HG03039 (cell line): ENCODE results near the gene GAST.

Experiments used
- ATAC-seq: cut with Tn5 transposase; IDR thresholded peaks from one replicate; pipeline ENCODE4 v1.9.1; 2021; ENCODE audit warnings: mild to moderate bottlenecking, moderate library complexity; ENCODE audit not compliant: unreplicated experiment

Gene GAST

DNA sequence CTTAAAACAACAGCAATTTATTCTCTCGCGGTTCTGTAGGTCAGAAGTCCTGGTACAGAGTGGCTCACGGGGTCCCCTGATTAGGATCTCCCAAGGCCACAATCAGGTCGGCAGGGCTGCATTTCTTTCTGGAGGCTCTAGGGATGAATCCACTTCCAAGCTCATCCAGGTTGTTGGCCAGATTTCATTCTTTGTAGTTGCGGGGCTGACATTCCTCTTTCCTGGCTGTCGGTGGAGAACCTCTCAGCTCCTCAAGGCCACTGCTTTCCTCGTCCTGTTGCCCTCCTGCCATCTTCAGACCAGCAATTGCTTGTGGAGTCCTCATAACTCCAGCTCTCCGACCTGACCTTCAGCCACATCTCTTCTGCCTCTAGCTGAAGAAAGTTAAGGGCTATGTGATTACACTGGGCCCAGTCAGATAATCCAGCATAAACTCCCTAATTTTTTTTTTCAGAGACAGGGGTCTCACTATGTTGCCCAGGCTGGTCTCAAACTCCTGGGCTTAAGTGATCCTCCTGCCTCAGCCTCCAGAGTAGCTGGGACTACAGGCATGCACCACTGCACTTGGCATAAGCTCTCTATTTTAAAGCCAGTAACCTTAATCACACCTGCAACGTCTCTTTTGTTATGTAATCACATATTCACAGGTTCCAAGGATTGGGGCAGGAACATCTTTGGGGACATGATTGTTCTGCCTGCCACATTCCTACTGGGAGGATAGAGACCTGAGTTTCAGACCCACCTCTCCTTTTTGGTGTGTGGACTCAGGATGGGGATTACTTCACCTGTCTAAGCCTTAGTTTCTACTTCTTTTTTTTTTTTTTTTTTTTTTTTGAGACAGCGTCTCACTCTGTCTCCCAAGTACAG, 4.1 kb upstream of the GAST start:
- no peak for ATAC-seq

DNA sequence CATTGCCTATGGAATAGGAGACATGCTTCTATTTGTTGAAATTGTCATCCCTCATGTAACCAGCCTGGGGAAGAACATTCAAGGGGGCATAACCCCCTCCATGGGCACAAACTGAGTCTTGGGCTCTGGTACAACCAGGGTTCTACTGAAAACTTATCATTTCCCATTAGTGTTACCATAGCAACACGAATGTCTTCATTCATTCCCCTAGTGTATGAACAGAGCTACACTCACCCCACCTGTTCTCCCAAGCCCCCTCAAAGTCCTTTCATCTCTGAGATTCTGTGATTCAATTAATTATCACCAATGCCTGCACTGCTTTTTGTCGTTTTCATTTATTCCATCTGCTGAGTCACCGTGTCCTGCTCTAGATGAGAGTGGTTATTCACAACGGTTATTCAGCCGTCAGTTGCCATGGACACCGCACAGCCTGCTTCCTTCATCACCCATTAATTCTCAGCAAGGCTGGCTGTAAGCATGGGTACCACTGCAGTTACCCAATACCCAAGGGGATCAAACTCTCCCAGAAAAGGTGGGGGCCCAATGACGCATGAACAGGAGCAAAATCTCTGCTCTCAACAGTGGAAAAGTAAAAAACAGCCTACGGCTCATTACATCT, 1.6 kb upstream of the GAST start:
- no peak for ATAC-seq

DNA sequence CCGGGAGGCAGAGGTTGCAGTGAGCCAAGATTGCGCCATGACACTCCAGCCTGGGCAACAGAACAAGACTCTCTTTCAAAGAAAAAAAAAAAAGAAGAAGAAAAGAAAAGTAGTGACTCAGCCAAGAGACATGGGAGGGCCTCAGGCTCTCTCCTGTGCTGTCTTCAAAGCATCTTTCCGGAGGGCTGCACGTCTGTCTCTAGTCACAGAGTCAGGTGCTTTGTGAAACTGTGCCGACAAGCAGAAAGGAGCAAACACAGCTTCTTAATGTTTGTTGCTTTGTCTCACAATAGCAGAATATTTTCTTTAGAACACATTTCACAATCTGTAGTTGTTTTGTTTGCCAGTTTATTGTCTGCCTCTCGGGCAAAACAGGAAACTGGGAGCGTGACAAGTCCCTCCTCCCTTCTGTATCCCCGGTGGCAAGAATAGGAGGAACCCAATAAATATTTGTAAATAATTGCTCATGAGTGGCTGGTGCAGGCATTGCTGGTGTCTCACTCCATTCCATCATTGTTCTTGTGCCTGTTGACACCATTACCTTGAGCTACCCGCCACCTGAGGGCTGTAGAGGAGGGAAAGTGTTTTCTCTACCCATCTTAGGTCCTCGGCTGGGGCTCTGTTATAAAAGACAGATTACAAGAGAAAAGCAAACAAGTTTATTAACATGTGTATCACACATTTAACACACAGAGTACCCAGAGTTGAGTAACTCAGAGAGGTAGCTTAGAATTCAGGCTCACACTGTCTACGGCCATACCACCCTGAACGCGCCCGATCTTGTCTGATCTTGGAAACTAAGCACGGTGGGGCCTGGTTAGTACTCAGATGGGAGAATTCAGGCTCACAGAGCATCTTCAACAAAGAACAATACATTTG, 5.5 kb downstream of the GAST start:
- no peak for ATAC-seq

DNA sequence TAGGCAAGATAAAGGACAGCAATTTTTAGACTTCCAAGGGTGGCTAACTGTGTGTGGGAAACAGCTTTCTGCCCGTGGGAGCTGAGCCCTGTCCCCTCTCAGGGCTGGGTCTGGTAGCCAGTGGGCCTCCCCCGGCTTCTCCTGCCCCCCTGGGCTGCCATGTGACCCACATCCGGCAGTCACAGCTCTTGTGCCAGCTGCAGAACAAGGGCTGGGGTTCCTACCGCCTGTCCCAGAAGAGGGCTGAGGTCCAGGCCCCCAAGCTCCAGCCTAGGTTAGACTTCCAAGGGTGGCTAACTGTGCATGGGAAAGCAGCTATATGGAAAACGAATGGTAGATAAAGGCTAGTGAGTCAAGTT, 6.1 kb downstream of the GAST start:
- ATAC-seq: no peak

DNA sequence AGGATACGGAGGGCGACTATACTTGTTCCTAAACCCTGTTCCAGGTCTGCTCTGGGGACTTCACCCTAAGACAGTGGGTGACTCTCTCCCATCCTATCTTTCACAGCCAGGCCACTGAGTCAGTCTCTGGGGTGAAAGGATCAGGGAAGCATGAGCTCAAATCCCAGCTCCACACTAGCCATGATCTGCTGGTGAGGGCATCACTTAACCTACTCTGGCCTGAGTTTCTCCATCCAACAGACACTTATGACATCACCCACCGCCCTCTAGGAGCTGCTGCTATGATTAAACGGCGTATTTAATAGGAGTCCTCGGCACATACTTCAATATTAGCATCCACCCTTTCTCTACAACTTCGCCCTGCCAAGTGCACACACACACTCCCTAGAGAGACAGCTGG, 10.1 kb downstream of the GAST start:
- no peak for ATAC-seq

DNA sequence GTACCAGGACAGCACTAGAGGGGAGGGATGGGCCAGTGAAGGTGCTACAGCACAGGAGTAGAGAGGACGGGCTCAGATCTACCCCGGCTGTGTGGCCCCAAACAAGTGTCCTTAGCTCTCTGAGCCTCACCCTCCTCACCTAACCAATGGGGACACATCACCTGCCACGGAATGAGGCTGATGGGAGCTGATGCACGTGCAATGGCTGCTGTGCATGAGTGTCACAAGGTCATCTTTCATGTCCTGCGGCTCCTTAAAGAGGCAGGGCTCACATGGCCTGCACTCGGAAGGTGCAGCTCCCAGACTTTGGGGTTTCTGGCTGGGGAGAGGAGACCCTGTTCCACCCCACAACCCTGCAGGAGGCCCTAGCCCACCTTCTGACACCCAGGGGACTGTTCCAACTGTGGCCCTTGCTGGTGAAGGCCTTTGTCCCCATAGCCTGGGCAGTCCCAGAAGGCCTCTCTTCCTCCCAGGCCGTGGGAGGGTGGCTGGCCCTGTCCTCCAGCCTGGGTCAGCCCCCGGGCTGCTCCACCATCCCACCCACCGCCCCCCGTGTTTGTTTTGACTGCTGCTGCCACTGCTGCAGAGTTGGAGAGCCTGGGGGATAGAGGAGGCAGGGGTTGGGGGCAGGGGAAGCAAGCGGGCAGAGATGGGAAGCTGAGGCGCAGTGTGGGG, 11.8 kb downstream of the GAST start:
- no peak for ATAC-seq

DNA sequence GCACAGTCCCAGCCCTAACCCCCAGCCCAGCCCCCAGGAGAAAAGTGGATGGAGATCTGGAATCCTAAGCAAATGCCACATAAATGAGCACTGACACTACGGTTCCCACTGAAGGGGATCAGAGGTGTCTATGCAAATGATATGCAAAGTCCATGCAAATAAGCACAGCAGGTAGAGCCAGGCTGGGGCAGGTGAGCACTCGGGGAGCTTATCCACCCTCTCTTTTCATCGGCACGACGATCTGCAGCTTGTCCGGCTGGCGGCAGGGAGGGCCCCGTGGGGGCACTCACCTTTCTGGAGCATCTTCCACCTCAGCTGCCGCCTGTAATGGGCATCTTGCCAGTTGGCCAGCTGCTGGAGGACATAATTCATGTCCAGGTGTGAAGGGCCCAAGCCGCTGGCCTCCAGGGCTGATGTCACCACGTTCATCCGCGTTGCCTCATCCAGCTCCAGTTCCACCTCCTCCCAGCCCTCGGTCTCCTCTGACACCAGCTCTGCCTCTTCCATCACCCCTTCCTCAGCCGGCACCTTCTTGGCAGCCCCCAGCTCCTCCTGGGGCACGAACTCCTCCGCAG, 12.4 kb downstream of the GAST start:
- no peak for ATAC-seq

DNA sequence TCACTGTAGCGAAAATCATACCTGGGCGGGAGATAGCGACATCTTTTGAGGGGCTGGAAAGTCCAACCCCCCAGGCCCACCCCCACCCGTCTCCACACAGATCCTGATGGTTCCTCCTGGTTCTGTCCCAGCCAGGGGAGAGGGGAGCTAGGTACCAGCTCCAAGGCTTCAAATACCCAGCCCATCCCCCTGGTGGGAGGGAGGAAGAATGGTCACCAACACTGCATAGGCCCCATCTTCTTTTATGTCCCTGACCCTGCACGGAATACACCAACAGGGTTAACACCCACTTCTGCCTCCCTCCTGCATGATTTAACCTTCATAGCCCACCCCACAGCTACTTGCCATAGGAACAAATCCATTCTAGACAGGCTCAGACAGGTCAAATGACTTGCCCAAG, 13.0 kb downstream of the GAST start:
- ATAC-seq: no peak

DNA sequence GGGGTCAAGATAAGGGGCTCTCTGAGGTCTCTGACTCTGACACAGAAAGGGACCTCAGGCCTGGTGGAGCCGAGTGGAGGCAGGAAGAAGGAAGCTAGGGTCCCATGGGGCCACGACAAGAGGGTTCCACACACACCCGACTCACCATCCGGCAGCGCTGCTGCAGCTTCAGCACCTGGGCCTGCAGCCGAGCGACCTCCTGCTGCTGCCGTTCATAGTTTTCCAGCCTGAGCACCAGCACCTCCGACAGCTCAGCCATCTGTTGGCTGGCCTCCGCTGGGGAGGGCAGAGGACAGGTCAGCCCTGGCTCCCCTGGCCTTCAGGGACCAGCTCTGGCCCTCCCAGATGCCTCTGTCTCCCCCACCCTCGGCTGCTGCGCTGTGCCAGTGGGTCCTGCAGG, 15.9 kb downstream of the GAST start:
- no peak for ATAC-seq

DNA sequence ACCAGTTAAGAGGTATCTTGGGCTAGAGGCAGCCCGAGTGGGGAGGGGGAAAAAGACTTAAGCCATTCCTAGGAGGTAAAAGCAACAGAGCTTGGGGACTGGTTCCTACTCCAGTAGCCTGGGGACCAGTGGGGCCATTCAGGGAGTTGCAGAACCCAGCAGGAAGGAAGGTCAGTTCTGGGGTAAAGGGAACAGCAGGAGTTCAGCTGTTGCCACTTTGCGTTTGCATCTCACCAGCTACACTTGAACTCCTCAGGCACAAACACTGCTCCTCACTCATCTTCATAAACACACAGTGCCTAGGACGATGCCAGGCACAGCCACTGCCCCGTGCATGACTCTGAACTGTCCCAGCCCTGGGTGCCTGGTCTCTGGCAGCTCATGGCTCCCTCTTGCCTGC, 18.3 kb downstream of the GAST start:
- no peak for ATAC-seq

DNA sequence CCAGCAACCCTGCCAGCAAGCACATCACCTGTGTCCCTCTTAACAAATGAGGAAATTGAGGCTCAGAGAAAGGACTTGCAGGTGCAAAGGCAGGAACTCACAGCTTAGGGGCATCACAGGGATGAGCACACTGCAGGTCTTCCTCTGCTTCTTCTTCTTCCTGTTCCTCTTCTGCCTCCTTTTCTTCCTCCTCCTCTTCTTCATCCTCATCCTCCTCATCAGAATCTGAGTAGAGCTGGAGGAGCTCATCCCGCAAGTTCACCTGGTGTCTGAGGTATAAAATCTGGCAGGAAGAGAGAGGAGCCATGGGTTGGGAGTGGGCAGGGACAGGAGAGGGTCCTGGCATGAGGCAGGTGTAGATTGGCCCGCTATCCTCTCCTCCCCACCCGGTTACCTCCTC, 19.7 kb downstream of the GAST start:
- ATAC-seq: no peak

DNA sequence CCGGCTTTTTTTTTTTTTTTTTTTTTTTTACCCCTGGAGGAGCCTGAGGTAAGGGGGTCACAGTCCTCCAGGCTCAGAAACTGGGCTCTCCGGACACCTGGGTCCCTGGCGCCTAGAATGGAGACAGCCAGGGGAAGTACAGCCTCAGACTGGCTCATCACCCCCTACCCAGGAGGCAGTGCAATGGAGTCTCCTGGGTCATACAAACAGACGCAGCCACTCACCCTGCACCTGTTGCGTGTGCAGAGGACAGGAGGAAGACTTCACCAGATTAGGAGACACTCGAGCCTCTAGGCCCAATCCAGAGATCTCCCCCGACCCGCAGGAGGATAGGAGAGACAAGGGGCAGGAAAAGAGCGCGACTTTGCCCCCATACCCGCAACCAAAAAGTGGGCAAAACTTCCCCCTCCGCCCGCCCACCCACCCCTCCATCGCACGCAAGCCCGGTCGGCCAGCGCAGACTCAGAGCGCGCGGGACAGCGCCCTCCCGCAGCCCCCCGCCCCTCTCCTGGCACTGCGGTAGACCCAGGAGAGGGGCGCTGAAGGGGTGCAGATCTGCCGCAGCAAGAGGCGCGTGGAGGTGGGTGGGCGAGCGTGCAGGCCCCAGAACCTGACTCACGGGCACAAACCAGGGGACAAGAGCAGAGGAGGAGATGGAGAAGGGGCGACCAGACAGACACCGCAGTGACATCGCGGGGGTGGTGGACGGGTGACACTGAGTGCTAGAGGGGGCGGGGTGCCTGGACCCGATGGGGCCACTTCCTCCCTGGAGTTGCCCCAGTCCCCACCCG, 21.4 kb downstream of the GAST start:
- no peak for ATAC-seq

DNA sequence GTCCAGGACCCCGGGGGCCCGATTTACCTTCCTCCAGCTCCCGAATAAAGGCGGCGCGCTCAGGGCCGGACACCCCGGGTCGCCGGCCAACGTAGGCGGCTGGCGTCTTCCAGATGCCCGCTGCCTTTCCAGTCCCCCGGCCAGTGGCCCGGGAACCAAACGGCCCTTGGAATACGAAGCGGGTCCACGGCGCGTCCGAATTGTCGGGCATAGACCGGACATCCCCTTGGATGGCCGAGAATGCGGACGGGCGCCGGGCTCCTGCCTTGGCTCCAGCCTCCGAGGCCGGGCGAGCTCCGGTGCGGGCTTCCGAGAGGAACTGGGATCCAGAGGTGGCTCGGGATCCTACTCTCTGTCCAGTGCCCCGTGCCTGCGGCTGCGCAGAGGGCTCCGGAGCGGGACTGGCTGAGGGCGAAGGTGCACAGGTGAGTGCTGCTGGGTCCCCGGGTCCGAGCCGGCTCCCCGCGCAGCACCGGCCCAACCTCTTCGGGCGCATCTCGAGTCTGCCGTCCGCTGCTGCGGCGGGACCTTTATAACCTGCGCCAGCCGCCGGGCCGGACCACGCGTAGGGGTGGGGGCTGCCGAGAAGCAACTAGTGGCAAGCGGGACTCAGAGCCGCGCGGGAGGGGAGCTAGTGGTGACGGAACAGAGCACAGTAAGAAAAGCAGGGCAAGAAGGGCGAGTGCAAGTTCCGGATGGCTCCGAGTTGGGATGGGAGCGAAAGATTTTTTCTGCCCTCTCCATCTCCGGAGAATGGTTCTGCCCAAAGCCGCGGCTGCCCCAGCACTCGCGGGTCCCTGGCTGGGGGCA, 22.2 kb downstream of the GAST start, which contains the start of gene HAP1:
Gene HAP1, minus strand, starts transcription at position 505 of the 810 bp plus-strand sequence. Its CDS starts 9 bp downstream, at position 496.
- no peak for ATAC-seq

DNA sequence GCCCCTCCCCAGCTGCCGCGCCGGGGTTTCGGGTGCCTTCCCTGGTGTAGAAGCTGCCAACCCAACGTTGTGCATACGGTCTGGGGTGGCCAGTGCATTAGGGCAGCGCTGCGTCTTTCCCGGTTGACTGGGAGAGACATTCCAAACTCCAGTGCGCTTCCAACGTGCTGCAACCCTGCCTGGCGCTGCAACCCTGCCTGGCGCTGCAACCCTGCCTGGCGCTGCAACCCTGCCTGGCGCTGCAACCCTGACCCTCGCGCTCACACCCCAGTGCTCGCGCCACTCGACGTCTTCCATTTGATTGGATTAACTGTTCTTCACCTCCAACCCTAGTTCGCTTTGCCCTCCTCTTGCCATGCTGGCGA, 22.8 kb downstream of the GAST start:
- ATAC-seq: no peak

DNA sequence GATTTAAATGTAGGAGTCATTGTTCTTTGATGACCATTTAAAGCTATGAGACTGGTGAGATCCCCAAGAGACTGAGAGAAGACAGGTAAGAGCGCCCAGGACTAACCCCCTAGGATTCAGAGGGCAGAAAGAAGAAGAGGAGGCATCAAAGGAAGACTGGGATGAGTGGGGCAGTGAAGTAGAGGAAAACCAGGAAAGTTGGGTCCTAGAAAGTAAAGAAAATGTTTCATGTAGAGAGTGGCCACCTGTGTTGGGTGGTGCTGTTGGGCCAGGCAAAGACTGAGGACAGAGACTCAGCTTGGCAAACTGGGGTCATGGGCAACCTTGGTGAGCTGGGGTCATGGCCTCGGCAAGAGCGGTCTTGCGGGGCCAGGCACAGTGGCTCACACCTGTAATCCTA, 23.6 kb downstream of the GAST start:
- ATAC-seq: no peak

DNA sequence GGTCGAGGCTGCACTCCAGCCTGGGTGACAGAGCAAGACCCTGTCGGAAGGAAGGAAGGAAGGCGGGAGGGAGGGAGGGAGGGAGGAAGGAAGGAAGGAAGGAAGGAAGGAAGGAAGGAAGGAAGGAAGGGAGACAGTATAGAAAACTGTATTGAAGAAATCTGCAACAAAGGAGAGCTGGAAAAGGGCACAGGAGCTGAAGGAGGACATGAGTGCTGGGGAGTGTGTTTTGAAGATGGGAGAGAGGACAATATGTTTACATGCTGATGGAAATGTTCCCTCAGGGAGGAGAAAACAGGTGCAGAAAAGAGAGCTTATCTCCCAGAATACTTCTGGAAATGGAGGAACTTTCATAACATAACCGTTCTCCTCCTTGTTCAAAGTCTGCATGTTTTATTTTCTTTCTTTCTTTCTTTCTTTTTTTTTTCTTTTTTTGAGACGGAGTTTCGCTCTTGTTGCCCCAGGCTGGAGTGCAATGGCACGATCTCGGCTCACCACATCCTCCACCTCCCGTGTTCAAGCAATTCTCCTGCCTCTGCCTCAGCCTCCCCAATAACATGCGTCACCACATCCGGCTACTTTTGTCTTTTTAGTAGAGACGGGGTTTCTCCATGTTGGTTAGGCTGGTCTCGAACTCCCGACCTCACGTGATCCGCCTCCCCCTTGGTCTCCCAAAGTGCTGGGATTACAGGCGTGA, 25.0 kb downstream of the GAST start:
- ATAC-seq: no peak

DNA sequence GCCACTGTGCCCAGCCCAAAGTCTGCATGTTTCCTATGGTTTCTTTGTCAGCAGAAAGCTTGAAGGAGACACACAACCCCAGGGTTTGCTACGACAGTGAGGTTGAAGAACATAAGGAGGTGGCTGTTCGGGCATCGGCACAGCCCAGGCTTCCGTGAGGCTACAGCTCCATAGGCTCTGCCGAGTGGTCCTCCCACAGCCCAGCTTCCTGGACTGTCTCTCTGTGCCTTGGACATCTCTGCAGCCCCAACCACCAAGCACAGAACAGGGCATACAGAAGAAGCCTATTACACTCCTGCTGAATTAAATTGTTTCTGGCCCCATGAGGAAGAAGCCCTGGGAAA, 25.5 kb downstream of the GAST start:
- ATAC-seq: no peak

DNA sequence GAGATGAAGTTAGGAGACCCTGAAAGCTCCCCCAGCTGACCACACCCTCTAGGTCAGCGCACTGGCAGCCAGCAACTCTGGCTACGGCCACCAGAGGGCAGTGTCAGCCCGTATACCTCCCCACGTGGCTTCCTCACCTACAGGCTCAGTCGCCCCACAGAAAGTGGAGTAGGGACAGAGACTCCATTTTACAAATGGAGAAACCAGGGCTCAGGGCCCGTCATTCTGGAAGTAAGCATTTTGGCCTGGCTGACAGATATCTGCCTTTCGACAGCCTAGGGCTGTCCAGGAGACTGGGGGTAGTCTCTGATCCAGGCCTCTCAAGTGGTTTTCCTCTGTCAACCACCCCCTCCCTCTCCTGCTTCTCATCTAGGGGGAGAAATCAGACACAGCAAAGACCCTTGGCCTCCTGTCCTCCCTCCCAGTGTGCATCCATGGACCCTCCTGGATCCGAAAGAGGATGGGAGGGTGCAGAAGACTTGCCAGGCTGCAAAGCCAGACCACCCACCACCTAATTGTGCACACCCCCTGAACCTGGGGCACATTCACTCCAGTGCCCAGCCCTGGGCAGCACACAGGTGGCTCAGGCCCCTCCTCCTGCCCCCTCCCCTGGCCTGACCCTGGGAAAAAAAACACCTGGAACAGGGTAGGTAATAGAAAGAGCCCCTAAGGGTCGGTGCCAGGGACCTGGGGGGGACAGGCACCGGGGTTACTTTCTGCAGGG, 26.1 kb downstream of the GAST start:
- ATAC-seq: peak; percentile 74
